Right lobe of liver (tissue), 6 donors: Measurements from ENCODE around the gene CXCL12. TPM values are rescaled to one million over a fixed set of nuclear protein-coding genes. Genes with fewer than 3 reads are reported as not detected.

Experiments
- ATAC-seq, 4 donors: fragments of 200-7000 bp; cut with Tn5 transposase; one replicate each; pipeline ENCODE4 v1.9.1; 2020; ENCODE audit warnings: mild to moderate bottlenecking in 4 of 4, moderate library complexity in 4 of 4
- DNase-seq, 3 donors: peaks; one replicate each; pipeline ENCODE4 v3.0.0-alpha.2; 2020
- H3K27ac ChIP-seq, 3 donors: fragments of 200-600 bp; one replicate each; pipeline ENCODE4 v1.8.0; 2022
- H3K27me3 ChIP-seq, 2 donors: fragments of 200-600 bp; one replicate each; pipeline ENCODE4 v1.8.0; 2022
- H3K36me3 ChIP-seq, 4 donors: fragments of 200-600 bp; sonication (generic) in 1 of 4; one replicate each; pipeline versions ENCODE4 v1.5.1 to v1.8.0; 2017 to 2022; ENCODE audit warnings: control low read depth in 1 of 4
- H3K4me1 ChIP-seq, 4 donors: fragments of 200-600 bp; sonication (generic) in 1 of 4; one replicate each; pipeline versions ENCODE4 v1.5.1 to v1.8.0; 2017 to 2022; ENCODE audit warnings: control low read depth in 1 of 4
- H3K4me3 ChIP-seq, 3 donors: fragments of 200-600 bp; one replicate each; pipeline ENCODE4 v1.8.0; 2022
- H3K9me3 ChIP-seq, 4 donors: fragments of 200-600 bp; sonication (generic) in 1 of 4; one replicate each; pipeline versions ENCODE4 v1.5.1 to v1.8.0; 2017 to 2022; ENCODE audit warnings: control low read depth in 1 of 4
- POLR2A ChIP-seq: fragments of 450-650 bp; IDR thresholded peaks from one replicate; pipeline ENCODE4 v1.6.1; 2017; ENCODE audit warnings: antibody characterized with exemption, mild to moderate bottlenecking
- WGBS: methylation state at CpG from one replicate; pipeline ENCODE4 v1.1.6; 2018; ENCODE audit warnings: low coverage, low lambda C conversion rate; ENCODE audit not compliant: insufficient coverage; ENCODE audit errors: missing lambda C conversion rate; 5-methylcytosine and 5-hydroxymethylcytosine counted together
- intact Hi-C, 2 donors: fragments of 100-400 bp; cut with DNase I; formaldehyde crosslinking; loops; one replicate each; pipeline versions ENCODE4 v1.11.2 to v1.14.1; 2022
- total RNA-seq, 6 experiments: library from RNA; depleted of rRNA in 2 of 6; stranded (reverse); fragments of >200 nt in 2 of 6; fragmentation: NEBNext Ultra II Directional in 3 of 6; extraction: Animal tissue kit (Norgen Biotek cat#: 25700) in 3 of 6; gene quantifications; one replicate each; pipeline versions ENCODE4 v1.1.0 to v1.2.4, GENCODE V29; 2016 to 2023
- TF ChIP-seq, protein P1 (sequence below), 4 donors: fragments of 200-600 bp in 3 of 4; fragments of 450-650 bp in 1 of 4; IDR thresholded peaks; one replicate each; pipeline versions ENCODE4 v1.5.1 to v1.8.0; 2016 to 2022; ENCODE audit warnings: antibody characterized with exemption in 4 of 4, mild to moderate bottlenecking in 2 of 4
- donor health status: DM: no; HTN: yes; CAD: no.
- donor health status: DM: no; HTN: no; CAD: no.
- donor health status: DM: no; HTN: no; CAD: no.
- donor health status: DM: no; HTN: yes; CAD: no.
- donor health status: DM: no; HTN: yes; CAD: no.

The CXCL12 gene
- total RNA-seq, 6 experiments from 2014 or later: 17.5 to 116 (median 65.3) TPM

DNA sequence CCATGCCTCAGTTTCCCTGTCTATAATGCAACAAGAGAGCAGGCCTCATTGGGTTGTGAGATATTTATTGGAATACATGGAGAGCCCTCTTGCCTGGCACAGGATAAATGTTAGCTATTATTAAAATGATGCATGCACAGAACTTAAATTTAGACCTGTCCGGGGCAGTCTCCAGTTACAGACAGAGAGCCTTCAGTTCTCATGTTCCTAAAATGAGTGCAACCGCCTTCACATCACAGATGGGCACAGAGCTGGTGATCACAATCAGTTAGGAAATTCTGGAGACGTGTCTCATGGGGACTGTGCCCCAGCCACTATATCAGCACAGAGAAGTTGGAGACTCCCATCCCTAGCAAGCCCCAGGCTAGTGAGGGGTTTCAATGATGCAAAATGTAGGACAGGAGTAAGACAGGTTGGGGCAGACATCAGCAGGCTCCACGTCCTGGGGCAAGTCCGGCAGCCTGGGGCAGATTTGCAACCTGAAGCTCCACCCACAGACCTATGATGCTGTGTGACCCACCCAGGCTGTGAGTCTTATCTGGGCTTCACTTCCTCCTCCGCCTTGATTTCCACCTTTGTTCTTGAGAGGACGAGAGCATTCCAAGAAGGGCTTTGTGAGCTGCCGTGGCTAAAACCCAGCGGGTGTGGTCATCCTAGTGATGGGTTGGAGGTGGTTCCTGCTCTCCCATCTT, 49.4 kb downstream of the CXCL12 start:
- H3K36me3 ChIP-seq: no peaks in the 10 kb centered on the region
- 68% methylated on average over 7 of the region's 9 CpGs for WGBS
- no peaks in the 10 kb centered on the region for H3K27me3 ChIP-seq
- no peak overlapping the region for H3K27ac ChIP-seq
- no peaks in the 10 kb centered on the region for H3K9me3 ChIP-seq
- H3K4me3 ChIP-seq: no peak overlapping the region
- no peak for TF ChIP-seq POLR2A
- TF ChIP-seq, protein P1, sequence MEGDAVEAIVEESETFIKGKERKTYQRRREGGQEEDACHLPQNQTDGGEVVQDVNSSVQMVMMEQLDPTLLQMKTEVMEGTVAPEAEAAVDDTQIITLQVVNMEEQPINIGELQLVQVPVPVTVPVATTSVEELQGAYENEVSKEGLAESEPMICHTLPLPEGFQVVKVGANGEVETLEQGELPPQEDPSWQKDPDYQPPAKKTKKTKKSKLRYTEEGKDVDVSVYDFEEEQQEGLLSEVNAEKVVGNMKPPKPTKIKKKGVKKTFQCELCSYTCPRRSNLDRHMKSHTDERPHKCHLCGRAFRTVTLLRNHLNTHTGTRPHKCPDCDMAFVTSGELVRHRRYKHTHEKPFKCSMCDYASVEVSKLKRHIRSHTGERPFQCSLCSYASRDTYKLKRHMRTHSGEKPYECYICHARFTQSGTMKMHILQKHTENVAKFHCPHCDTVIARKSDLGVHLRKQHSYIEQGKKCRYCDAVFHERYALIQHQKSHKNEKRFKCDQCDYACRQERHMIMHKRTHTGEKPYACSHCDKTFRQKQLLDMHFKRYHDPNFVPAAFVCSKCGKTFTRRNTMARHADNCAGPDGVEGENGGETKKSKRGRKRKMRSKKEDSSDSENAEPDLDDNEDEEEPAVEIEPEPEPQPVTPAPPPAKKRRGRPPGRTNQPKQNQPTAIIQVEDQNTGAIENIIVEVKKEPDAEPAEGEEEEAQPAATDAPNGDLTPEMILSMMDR (IDR thresholded peaks at IDR 0.05): no peak
- no peak for DNase-seq
- ATAC-seq: no peak
- no peaks in the 10 kb centered on the region for H3K4me1 ChIP-seq
- intact Hi-C loops: no loop called here

DNA sequence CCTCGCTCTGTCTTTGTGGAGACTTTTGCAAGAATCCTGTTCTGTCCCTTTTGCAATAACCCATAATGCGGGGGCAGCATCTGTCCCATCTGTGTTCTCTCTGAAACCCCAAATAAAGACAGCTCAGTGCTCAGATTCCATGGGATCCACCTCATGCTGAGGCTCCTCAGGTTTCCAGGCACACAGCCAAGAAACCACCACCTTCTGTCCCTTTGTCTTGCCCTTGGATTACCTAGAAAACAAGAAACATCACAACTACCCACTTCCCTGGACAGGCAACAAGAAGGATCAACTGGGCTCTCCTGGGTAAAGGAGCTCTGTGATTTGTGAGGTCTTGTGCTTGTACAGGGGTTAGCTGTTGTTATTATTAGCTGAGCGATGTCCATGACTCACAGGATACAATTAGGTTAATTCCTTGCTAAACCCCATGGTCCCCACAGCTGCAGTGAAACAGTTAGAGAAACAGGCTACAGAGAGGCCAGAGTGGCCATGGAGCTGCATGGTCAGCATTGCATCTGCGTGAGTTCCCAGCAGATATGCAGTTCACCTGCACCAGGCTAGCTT, 50.2 kb downstream of the CXCL12 start:
- Histone ChIP-seq H3K27me3 (no peaks in the 10 kb centered on the region), H3K36me3 (no peaks in the 10 kb centered on the region), H3K4me3 (no peak overlapping the region), H3K9me3 (no peaks in the 10 kb centered on the region), H3K4me1 (no peaks in the 10 kb centered on the region), H3K27ac (no peak overlapping the region)
- 79% methylated on average over 4 of the region's 4 CpGs for WGBS
- intact Hi-C loops: no loop called here
- TF ChIP-seq, protein P1 (IDR thresholded peaks at IDR 0.05): no peak
- no peak for TF ChIP-seq POLR2A
- ATAC-seq (no peak), DNase-seq (no peak)

DNA sequence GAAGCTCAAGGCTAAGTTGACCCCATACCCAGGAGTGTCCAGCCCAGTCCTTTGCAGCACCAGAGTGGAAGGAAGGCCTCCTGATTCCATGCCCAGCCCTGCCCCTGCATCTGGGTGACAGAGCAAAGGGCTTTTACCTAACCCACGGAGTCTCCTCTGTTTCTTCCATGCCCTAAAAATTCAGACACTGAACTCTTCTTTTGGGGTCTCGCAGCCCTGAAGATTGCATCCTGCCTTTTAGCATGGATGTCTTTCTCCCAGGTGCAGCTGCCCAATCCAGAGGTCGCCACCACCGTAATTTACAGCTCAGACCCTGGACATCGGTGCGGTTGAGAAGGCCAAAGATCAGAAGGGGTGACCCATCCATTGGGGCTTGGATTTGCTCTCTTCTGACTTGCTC, 50.8 kb downstream of the CXCL12 start:
- Histone ChIP-seq H3K9me3 (no peaks in the 10 kb centered on the region), H3K36me3 (no peaks in the 10 kb centered on the region), H3K4me3 (no peak overlapping the region), H3K4me1 (no peaks in the 10 kb centered on the region), H3K27ac (no peak overlapping the region), H3K27me3 (no peaks in the 10 kb centered on the region)
- WGBS: 40% methylated on average over 1 of the region's 6 CpGs
- TF ChIP-seq, protein P1 (IDR thresholded peaks at IDR 0.05): no peak
- no peak for TF ChIP-seq POLR2A
- DNase-seq: no peak
- intact Hi-C loops: no loop called here
- no peak for ATAC-seq

DNA sequence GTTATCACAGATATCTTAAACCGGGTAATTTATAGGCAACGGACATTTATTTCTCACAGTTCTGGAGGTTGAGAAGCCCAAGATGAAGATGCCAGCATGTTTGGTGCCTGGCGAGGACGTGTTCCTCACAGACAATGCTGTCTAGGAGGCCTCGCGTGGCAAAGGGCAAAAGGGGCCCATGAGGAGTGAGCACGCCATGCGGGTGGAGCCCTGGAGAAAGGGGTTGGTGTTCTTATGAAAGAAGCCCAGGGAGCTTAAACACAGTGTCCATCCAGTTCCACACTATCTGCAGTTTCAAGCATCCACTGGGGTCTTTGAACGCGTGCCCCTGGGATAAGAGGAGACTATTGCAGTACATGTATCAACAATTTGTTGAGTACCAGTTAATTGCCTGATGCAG, 51.4 kb downstream of the CXCL12 start:
- TF ChIP-seq, protein P1 (IDR thresholded peaks at IDR 0.05): no peak
- TF ChIP-seq POLR2A: no peak
- no peak for ATAC-seq
- H3K36me3 ChIP-seq: no peaks in the 10 kb centered on the region
- intact Hi-C loops: no loop called here
- no peaks in the 10 kb centered on the region for H3K4me1 ChIP-seq
- H3K4me3 ChIP-seq: no peak overlapping the region
- H3K27ac ChIP-seq: no peak overlapping the region
- 76% methylated on average over 8 of the region's 10 CpGs for WGBS
- DNase-seq: no peak
- H3K27me3 ChIP-seq: no peaks in the 10 kb centered on the region
- H3K9me3 ChIP-seq: no peaks in the 10 kb centered on the region
